ENCODE data around the gene LRRC23. TPM values are rescaled to one million over a fixed set of nuclear protein-coding genes. Genes with fewer than 3 reads are reported as not detected.

Gene LRRC23
- total RNA-seq, 4 donors from 2014 or later = 0.29 to 13.5 (median 10.6) TPM

GRCh38 chr12:6946033-6946919, 41.7 kb downstream of the LRRC23 start:
- no peaks in the 10 kb centered on the region for H3K36me3 ChIP-seq
- peak overlapping the region in 1 of 2 donors; percentile 58 for H3K27ac ChIP-seq
- intact Hi-C loops (cut with DNase I; ENCODE audit: low total_unique reads) = loop anchor here (10.0 kb wide), 1 partner anchor 169 kb away; no protein-coding TSS in a partner anchor
- H3K4me3 ChIP-seq = no peak overlapping the region
- TF ChIP-seq POLR2A (IDR thresholded peaks at IDR 0.05) = peak in 1 of 2 donors; percentile 57
- TF ChIP-seq, protein P1, sequence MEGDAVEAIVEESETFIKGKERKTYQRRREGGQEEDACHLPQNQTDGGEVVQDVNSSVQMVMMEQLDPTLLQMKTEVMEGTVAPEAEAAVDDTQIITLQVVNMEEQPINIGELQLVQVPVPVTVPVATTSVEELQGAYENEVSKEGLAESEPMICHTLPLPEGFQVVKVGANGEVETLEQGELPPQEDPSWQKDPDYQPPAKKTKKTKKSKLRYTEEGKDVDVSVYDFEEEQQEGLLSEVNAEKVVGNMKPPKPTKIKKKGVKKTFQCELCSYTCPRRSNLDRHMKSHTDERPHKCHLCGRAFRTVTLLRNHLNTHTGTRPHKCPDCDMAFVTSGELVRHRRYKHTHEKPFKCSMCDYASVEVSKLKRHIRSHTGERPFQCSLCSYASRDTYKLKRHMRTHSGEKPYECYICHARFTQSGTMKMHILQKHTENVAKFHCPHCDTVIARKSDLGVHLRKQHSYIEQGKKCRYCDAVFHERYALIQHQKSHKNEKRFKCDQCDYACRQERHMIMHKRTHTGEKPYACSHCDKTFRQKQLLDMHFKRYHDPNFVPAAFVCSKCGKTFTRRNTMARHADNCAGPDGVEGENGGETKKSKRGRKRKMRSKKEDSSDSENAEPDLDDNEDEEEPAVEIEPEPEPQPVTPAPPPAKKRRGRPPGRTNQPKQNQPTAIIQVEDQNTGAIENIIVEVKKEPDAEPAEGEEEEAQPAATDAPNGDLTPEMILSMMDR (IDR thresholded peaks at IDR 0.05) = no peak
- peaks cover 4 to 6% of the 10 kb centered on the region in 2 donors for H3K4me1 ChIP-seq
- H3K9me3 ChIP-seq = no peaks in the 10 kb centered on the region
- H3K27me3 ChIP-seq = no peaks in the 10 kb centered on the region
- no peak for DNase-seq

DNA sequence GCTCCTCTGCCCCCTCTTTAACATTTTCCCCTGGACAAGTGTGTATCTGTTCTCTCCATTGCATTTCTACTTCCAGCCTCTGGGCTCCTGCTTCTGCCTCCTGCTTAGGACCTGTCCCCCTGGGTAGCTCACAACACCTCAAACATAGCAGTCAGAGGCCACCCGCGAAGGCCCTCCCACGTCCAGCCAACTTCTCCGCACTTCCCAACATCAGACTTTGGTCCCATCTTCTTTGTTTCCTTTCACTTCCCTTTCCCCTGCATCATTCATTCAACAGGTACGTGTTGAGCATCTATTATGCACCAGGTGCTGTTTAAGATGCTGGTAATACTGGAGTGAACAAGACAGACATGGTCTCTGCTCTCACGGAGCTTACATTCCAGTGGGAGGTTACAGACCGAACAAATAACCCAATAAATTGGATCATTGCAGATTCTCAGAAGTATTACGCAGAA, 42.3 kb downstream of the LRRC23 start:
- DNase-seq = no peak
- no peak overlapping the region for H3K4me3 ChIP-seq
- TF ChIP-seq, protein P1 (IDR thresholded peaks at IDR 0.05) = no peak
- no peak for TF ChIP-seq POLR2A (IDR thresholded peaks at IDR 0.05)
- H3K27ac ChIP-seq = no peak overlapping the region
- no peaks in the 10 kb centered on the region for H3K36me3 ChIP-seq
- H3K9me3 ChIP-seq = no peaks in the 10 kb centered on the region
- no peaks in the 10 kb centered on the region for H3K27me3 ChIP-seq
- peaks cover 4 to 6% of the 10 kb centered on the region in 2 donors for H3K4me1 ChIP-seq
- intact Hi-C loops (cut with DNase I; ENCODE audit: low total_unique reads) = loop anchor here (10.0 kb wide), 1 partner anchor 168 kb away; no protein-coding TSS in a partner anchor

DNA sequence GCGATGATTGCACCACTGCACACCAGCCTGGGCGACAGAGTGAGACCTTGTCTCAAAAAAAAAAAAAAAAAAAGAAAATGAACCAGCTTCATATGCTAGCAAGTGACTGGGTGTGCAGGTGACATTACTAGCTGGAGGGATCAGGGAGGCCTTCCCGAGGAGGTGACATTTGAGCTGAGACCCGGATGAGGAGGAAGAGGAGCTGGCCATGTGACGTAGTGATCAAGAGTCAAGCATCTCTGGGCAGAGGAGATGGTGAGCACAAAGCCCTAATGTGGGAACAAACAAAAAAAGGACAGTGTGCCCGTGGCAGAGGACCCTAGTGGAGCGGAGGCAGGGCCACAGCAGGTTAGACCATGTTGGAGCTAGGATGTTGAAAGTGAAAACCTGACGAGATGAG, 43.0 kb downstream of the LRRC23 start:
- Histone ChIP-seq H3K4me3 (no peak overlapping the region), H3K27ac (no peak overlapping the region), H3K27me3 (no peaks in the 10 kb centered on the region), H3K9me3 (no peaks in the 10 kb centered on the region), H3K36me3 (no peaks in the 10 kb centered on the region), H3K4me1 (peaks cover 4 to 6% of the 10 kb centered on the region in 2 donors)
- no peak for DNase-seq
- intact Hi-C loops (cut with DNase I; ENCODE audit: low total_unique reads) = loop anchor here (10.0 kb wide), 1 partner anchor 167 kb away; no protein-coding TSS in a partner anchor
- no peak for TF ChIP-seq POLR2A (IDR thresholded peaks at IDR 0.05)

- intact Hi-C loops (cut with DNase I; ENCODE audit: low total_unique reads) = loop anchor here (10.0 kb wide), 1 partner anchor 166 kb away; no protein-coding TSS in a partner anchor
Observed at GRCh38 chr12:6948873-6949594, 44.4 kb downstream of the LRRC23 start.

DNA sequence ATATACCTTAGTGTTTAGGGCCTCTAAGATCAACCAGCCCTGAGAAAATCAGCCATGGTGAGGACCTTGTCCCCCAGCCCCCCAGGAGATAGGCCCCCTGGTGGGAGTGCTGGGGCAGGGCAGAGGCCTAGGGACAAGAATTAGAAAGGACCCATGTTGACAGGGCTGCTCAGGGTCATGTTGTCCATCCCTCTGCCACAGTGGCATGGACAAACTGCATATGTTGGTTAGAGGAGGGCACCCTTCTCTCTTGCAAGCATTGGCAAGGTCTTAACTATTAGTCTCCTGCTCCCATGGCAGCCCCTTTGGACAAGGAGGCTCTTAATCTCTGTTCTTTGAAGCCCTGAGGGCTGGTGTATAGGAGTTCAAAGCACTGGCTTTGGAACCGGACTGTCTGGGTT, 45.8 kb downstream of the LRRC23 start:
- Histone ChIP-seq H3K27ac (no peak overlapping the region), H3K9me3 (no peaks in the 10 kb centered on the region), H3K27me3 (no peaks in the 10 kb centered on the region), H3K4me1 (peaks cover 0 to 6% of the 10 kb centered on the region in 2 donors), H3K36me3 (no peaks in the 10 kb centered on the region), H3K4me3 (no peak overlapping the region)
- intact Hi-C loops (cut with DNase I; ENCODE audit: low total_unique reads) = no loop called here
- no peak for DNase-seq
- TF ChIP-seq POLR2A (IDR thresholded peaks at IDR 0.05) = no peak
- TF ChIP-seq, protein P1 (IDR thresholded peaks at IDR 0.05) = no peak

More at GRCh38 chr12:6948873-6949594, 44.4 kb downstream of the LRRC23 start:
- Histone ChIP-seq H3K4me3 (no peak overlapping the region), H3K9me3 (no peaks in the 10 kb centered on the region), H3K4me1 (peaks cover 4 to 6% of the 10 kb centered on the region in 2 donors), H3K36me3 (no peaks in the 10 kb centered on the region), H3K27ac (no peak overlapping the region), H3K27me3 (no peaks in the 10 kb centered on the region)
- DNase-seq = no peak
- TF ChIP-seq, protein P1 (IDR thresholded peaks at IDR 0.05) = no peak
- TF ChIP-seq POLR2A (IDR thresholded peaks at IDR 0.05) = no peak
